Measurements from ENCODE around the gene CSMD2. TPM values are rescaled to one million over a fixed set of nuclear protein-coding genes. Genes with fewer than 3 reads are reported as not detected.

CSMD2 gene
- total RNA-seq, 2 experiments from 2014 or later = not detected

DNA sequence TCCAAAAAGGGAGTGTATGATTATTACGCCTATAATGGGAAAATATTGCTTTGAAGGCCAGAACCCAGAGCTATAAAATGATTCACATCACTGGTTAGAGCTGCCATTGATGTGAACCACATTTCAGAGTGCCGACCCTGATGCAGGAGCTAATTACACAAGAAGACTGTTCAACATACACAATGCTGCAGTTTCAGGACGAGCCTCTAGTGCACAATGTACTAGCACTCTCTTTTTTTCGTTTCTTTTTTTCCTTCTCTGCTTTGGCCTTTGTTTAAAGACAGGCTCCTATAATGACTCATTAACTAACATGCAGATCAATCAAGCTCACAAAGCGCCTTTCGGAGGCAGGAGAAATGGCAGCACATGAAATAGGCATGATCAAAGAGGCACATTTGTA lies 367.2 kb downstream of the CSMD2 start:
- TF ChIP-seq CTCF (IDR thresholded peaks at IDR 0.05) = no peak
- ATAC-seq = no peak
- Mint-ChIP-seq H3K4me3 (no peak overlapping the region), H3K9me3 (peaks cover 23% of the 10 kb centered on the region), H3K27me3 (peaks cover 5% of the 10 kb centered on the region), H3K4me1 (ENCODE audit: low read depth) (no peaks in the 10 kb centered on the region), H3K36me3 (ENCODE audit: low read depth) (no peaks in the 10 kb centered on the region), H3K27ac (no peak overlapping the region)
- intact Hi-C loops (cut with micrococcal nuclease) = no loop called here
- ChIA-PET CTCF (no interaction called here), POLR2A (no interaction called here)
- no peak for DNase-seq

DNA sequence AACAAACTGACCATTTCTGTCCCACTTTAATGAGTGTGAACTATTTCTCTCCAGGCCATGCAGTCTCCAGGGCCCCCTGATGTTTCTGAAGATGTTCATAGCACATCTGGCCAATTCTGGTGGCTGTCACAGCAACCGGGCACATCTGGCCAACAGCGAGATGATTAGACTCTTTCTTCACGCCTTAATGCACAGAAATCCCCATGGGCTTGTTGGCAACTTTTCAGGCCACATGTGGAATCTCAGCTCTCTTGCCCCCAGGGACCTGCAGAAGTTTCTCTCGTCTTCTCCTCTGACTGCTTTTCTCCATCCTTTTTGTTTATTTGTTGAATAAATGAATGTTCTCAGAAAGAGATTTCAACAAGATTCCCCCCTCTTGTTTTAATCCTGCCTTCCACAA lies 372.4 kb downstream of the CSMD2 start:
- no peaks in the 10 kb centered on the region for H3K4me1 Mint-ChIP-seq (ENCODE audit: low read depth)
- H3K27me3 Mint-ChIP-seq = peaks cover 8% of the 10 kb centered on the region
- no peak for TF ChIP-seq CTCF (IDR thresholded peaks at IDR 0.05)
- ATAC-seq (no peak), DNase-seq (no peak)
- intact Hi-C loops (cut with micrococcal nuclease) = no loop called here
- H3K4me3 Mint-ChIP-seq = no peak overlapping the region
- POLR2A ChIA-PET = no interaction called here
- H3K36me3 Mint-ChIP-seq (ENCODE audit: low read depth) = no peaks in the 10 kb centered on the region
- H3K27ac Mint-ChIP-seq = no peak overlapping the region
- peaks cover 16% of the 10 kb centered on the region for H3K9me3 Mint-ChIP-seq
- CTCF ChIA-PET = no interaction called here

- Mint-ChIP-seq H3K36me3 (ENCODE audit: low read depth) (no peaks in the 10 kb centered on the region), H3K4me1 (ENCODE audit: low read depth) (no peaks in the 10 kb centered on the region), H3K27ac (no peak overlapping the region), H3K27me3 (peaks cover 8% of the 10 kb centered on the region), H3K9me3 (peaks cover 12% of the 10 kb centered on the region), H3K4me3 (no peak overlapping the region)
- CTCF ChIA-PET = no interaction called here
- ATAC-seq (no peak), DNase-seq (no peak)
- TF ChIP-seq CTCF (IDR thresholded peaks at IDR 0.05) = no peak
- intact Hi-C loops (cut with micrococcal nuclease) = no loop called here
- POLR2A ChIA-PET = no interaction called here
These were observed 372.8 kb downstream of the CSMD2 start for GRCh38 chr1:33792216-33792615.

- H3K36me3 Mint-ChIP-seq (ENCODE audit: low read depth) = no peaks in the 10 kb centered on the region
- H3K27me3 Mint-ChIP-seq = peaks cover 12% of the 10 kb centered on the region
These were observed 373.8 kb downstream of the CSMD2 start for GRCh38 chr1:33791251-33791650.

GRCh38 chr1:33790577-33790976 lies 374.5 kb downstream of the CSMD2 start:
- Mint-ChIP-seq H3K9me3 (no peaks in the 10 kb centered on the region), H3K27ac (no peak overlapping the region), H3K4me1 (ENCODE audit: low read depth) (no peaks in the 10 kb centered on the region), H3K27me3 (peaks cover 12% of the 10 kb centered on the region), H3K36me3 (ENCODE audit: low read depth) (no peaks in the 10 kb centered on the region), H3K4me3 (no peak overlapping the region)
- ChIA-PET POLR2A (no interaction called here), CTCF (no interaction called here)
- TF ChIP-seq CTCF (IDR thresholded peaks at IDR 0.05) = no peak
- intact Hi-C loops (cut with micrococcal nuclease) = no loop called here
- ATAC-seq (no peak), DNase-seq (no peak)

More at GRCh38 chr1:33791251-33791650, 373.8 kb downstream of the CSMD2 start:
- Mint-ChIP-seq H3K4me3 (no peak overlapping the region), H3K9me3 (peaks cover 4% of the 10 kb centered on the region), H3K27ac (no peak overlapping the region), H3K4me1 (ENCODE audit: low read depth) (no peaks in the 10 kb centered on the region)
- DNase-seq (peak; percentile 5), ATAC-seq (no peak)
- CTCF ChIA-PET = no interaction called here
- intact Hi-C loops (cut with micrococcal nuclease) = no loop called here
- no peak for TF ChIP-seq CTCF (IDR thresholded peaks at IDR 0.05)
- POLR2A ChIA-PET = no interaction called here
